Measurements from ENCODE around the gene VPS13C.

Gene VPS13C

GRCh38 chr15:61857169-61857829 lies 202.9 kb downstream of the VPS13C start:
- no peak for DNase-seq

GRCh38 chr15:61856295-61856694 lies 204.0 kb downstream of the VPS13C start:
- DNase-seq = no peak

DNA sequence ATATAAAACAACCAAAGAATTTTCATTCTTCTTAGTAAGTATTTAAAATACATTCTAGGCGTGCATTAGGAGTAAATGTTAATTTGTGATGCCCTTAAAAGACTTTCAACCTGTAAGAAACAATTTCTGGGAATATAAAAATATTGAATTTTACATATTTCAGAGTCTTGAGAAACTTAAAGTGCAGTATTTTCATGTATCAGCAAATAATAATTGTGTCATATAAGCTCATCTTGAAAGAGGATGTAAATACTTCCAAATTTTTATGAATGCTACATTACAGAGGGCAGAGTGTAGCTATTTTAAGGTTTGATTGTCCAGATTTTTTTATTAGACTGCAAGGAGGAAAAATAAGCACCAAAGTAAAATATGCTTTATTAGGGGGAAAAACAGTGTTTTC lies 207.1 kb downstream of the VPS13C start:
- DNase-seq = no peak

GRCh38 chr15:61851955-61852354 lies 208.3 kb downstream of the VPS13C start:
- no peak for DNase-seq

DNA sequence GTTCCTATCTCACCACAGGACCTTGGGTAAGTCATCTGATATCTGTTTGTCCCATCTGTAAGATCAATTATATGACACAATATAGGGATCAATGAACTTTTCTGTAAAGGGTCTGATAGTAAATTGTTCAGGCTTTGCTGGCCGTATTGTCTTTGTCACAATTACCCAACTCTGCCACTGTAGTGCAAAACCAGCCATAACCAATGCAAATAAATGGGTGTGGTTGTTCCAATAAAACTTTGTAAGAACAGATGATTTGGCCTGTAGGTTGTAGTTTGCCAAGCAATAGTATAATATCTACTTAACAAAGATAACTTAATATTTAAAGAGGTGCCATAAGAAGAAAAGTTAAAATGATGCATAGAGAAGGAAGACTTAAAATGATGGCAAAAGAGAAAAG lies 210.8 kb downstream of the VPS13C start:
- no peak for DNase-seq

- DNase-seq = no peak
Measured at GRCh38 chr15:61841466-61841865, 218.8 kb downstream of the VPS13C start.

DNA sequence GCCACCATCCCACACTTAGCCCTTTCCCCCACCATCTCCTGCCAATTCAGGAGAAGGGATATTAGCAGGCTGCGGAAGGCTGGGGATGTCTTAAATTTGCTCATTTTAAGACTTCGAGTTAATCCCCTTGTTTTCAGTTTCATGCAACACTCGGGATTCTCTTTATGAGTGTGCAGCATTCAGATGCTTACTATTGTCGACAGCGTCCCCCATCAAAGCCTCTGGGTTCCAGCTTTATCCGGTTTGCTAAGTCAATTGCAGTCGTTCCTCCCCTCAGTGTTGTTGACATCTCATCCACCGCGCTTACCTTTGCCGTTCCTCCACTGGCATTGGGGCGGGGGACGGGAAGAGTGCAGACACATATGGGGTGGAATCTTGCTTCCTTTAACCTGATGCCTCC lies 220.2 kb downstream of the VPS13C start:
- DNase-seq = no peak

DNA sequence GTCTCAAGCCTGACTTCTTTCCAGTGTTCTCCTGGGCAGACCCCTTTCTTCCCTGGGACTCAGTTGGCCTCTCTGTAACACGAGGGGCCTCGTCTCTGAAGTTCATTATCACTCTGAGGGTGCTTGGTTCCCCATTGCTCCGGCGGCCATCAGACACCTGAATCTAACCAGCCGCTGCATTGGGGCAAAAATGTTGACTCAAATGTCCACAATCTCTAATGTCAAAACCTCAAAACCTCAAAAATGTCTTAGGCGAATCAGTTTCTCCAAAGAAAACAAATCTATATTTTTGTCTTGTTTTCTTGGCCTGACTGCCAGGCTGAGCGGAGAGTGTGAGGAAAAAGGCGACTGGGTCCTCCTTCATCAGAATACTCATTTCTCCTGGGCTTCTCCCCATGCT lies 220.7 kb downstream of the VPS13C start:
- no peak for DNase-seq

GRCh38 chr15:61835496-61836106 lies 224.6 kb downstream of the VPS13C start:
- DNase-seq = peak in 44 of 51 donors; percentile 8 to 74 (median 44)

- DNase-seq = no peak
Measured at GRCh38 chr15:61835029-61835428, 225.2 kb downstream of the VPS13C start.

- DNase-seq = peak in 50 of 51 donors; percentile 12 to 86 (median 57)
Measured at GRCh38 chr15:61834076-61834697, 226.1 kb downstream of the VPS13C start.

- no peak for DNase-seq
Measured at GRCh38 chr15:61832223-61832622, 228.0 kb downstream of the VPS13C start.

DNA sequence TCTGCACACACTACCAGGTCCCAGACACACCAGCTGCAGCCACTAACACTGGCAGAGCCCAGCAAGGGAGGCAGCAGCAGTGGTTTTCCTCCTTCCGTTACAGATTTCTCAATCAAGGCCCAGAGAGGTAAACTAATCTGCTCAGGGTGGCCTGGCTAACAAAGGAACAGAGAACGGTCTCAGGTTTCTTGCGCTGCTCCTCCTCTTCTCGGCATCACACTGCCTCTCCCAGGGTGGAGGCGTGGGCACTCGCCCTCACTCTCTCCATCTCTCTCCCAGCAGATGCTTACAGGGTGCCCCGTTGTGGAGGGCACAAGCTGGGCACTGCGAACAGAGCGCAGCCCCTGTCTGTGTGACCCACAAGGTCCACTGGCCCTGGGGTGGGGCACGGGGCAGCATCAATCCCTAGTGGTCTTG lies 228.7 kb downstream of the VPS13C start:
- DNase-seq = no peak

GRCh38 chr15:61830536-61831330 lies 229.5 kb downstream of the VPS13C start:
- DNase-seq = no peak

DNA sequence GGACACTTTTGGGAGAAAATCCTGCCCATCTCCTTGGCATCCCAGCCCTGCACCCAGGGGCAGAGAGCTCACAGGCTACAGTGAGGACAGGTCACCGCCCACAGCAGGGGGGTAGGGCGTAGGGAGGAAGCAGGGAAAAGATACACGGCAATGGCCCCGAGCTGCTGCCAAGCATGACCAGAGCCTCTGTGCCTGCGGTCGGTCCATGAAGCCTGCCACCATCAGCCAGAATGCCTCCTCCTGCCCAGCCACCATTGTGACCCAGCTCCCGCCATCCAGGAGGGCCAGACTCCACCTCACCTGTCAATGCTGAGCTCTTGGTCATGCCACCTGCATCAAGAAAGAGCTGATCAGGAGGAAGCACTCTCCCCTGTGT lies 230.7 kb downstream of the VPS13C start:
- no peak for DNase-seq

DNA sequence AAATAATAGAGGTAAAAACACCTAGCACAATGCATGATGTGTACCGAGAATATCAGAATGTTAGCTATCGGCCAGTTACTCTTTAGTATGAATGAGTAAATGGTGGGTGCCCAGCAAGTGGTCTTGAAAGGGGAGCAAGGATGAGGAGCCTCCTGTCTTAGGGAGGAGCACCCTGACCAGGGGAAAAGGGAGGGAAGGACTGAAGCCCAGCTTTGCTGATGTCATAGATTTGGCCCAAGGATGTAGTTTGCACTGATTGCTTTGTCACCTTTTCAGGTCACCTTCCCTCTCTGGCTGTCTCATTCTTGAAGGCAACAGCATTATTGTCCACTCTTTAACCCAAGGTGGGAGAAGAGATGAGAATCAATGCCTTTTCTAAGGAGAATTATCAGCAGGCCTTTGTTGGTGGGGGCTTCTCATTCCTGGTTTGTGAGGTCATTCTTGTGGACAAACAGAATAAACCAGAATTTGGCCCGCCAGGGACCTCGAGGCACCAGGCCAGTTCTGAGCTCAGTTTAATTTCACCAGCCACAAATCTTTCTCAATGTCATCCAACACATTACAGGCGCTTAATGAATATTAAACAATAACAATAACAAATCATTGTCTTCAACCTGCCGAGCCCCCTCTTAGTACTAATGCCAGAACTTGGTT lies 231.3 kb downstream of the VPS13C start:
- no peak for DNase-seq

DNA sequence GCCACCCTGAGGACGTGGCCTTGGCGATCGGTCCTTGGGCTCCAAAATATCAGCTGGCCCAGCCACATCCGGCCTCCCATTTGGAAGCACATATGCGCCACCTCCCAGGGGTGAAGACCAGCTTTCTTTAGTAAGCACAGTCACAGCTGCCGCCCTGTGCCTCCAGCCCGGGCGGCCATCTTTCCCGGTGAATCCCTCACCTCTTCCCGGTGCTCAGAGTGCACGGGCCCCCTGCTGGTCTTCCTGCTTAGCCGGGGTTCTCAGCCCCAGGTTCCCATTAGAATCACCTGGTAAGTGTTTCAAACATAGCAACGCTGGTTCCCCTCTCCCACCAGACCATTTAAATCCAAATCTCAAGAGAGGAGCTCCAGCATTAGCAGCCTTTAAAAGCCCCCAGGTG lies 232.2 kb downstream of the VPS13C start:
- no peak for DNase-seq

- no peak for DNase-seq
Measured at GRCh38 chr15:61827131-61827530, 233.1 kb downstream of the VPS13C start.

GRCh38 chr15:61824291-61824690 lies 236.0 kb downstream of the VPS13C start:
- DNase-seq = no peak

DNA sequence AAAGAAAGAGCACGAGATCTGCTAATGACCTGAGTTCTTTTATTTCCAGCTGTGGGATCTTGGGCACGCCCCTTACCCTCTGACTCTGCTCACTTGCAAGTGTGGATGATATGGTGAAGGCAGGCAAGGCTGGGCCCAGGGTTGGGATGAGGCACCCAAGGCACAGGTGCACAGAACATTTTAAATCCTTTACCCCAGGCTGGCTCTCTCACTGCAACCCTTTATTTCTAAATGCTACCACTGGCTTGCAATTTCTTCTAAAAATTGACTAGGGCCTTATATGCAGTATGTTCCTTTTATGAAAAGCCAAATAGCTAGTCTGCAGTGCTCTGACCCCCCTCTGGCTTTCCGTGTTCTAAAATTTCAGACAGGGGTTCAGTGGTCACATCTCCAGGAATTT lies 237.7 kb downstream of the VPS13C start:
- no peak for DNase-seq

GRCh38 chr15:61820951-61821350 lies 239.3 kb downstream of the VPS13C start:
- DNase-seq = no peak

- DNase-seq = no peak
Measured at GRCh38 chr15:61820212-61820611, 240.0 kb downstream of the VPS13C start.
